GM21367 (cell line): Measurements from ENCODE around the gene RAB13.

Source experiments
- ATAC-seq: cut with Tn5 transposase; IDR thresholded peaks from one replicate; pipeline ENCODE4 v1.9.1; 2021; ENCODE audit not compliant: unreplicated experiment

Gene RAB13

DNA sequence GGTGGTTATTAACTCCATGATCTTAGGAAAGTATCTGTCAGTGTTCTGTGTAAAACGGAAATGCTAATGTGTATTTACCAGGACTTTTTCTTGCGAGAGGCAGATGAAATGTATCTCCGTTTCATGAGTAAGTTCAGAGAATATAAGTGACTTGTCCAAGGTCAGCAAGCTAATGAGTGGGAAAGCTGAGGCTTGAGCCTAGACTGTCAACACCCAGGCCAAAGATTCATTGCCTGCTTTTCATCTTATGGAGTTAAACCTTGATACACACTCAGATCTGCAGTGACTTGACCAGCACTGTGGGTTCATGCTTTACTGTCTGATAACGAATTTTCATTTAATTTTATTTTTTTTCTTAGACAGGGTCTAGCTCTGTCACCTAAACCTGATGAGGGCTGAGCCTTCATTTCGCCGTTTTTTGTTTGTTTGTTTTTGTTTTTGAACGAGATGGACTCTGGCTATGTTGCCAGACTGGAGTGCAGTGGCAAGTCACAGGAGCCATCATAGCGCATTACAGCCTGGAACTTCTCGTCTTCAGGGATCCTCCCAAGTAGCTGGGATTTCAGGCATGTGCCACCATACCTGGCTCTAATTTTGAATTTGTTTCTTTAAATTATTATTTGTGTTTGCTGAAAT is 7.7 kb downstream of the RAB13 start:
- ATAC-seq = no peak

GRCh38 chr1:153977250-153978240 is 8.6 kb downstream of the RAB13 start, which contains the start of gene JTB:
Gene JTB (minus strand): TSS chr1:153977674. CDS start chr1:153977252, 422 bp downstream.
- ATAC-seq = peak; percentile 62

DNA sequence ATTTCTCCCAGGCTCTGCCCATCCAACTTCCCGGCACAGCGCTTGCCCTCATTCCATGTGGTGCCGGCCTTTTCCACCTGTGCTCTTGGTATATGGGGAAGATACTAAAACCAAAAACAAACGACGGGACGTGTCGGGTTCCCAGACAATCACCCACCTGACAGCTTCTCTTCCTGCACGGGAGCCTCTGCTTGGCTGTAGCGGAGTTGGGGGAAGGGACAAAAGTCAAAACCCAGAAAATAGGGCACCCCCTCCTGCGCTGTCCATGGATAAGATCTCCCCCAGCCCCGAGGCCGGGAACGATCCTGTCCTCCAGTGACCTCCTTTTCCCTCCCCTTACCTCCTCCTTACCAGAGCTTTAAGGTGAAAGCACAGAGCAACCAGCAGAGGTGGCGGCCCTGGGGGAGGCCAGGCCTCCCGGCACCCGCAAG is 9.3 kb downstream of the RAB13 start:
- ATAC-seq = no peak

GRCh38 chr1:153973525-153973924 is 12.6 kb downstream of the RAB13 start:
- ATAC-seq = no peak

DNA sequence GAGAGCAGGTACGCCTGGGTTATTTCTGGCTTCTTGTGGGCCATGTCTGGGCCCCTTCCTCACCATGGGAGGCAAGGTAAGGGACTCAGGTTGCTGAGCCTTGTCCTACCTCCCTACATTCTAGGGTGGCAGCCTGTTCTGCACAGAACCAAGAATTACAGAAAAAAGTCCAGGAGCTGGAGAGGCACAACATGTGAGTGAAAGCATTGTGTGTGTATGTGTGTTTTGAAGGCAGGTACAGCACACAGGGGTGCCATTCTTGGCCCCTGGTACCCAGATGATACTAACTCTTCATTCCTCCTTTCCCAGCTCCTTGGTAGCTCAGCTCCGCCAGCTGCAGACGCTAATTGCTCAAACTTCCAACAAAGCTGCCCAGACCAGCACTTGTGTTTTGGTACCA is 13.1 kb downstream of the RAB13 start:
- ATAC-seq = no peak

DNA sequence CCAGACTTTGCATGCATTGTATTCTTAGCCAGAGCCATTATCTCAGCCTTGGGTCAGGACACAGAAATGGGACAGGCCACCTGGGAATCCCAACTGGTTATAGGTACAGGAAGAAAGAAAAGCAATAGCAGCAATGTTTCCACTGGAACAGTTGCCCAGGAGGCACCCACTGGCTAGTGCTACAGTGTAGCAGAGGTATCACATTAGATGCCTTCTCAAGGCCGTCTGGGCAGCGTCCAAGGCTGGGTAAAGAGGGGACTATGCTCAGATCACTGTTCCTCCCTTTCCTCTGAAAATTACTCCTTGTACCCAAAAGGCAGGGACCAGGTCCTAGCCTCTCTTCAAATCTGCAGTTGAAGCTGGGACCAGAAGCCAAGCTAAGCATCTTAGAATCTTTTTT is 15.8 kb downstream of the RAB13 start:
- ATAC-seq = no peak

DNA sequence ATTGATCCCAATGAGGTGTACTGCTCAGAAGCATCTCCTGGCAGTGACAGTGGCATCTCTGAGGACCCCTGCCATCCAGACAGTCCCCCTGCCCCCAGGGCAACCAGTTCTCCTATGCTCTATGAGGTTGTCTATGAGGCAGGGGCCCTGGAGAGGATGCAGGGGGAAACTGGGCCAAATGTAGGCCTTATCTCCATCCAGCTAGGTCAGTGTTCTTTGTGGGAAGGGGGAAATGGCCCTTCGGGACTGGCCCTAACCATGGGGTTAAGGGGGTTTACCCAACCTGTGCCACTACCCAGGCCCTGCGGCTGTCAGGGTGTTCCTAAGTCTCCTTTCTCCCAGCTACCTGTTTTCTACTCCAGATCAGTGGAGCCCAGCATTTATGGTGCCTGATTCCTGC is 17.2 kb downstream of the RAB13 start:
- ATAC-seq = no peak

- ATAC-seq = no peak
Observed at GRCh38 chr1:153968408-153968807, 17.7 kb downstream of the RAB13 start.

GRCh38 chr1:153968000-153968363 is 18.2 kb downstream of the RAB13 start:
- ATAC-seq = no peak

GRCh38 chr1:153967107-153967999 is 18.8 kb downstream of the RAB13 start, which contains the start of gene CREB3L4:
Gene CREB3L4 (plus strand): TSS chr1:153967902. CDS start chr1:153968526, 624 bp downstream.
- peak; percentile 45 for ATAC-seq

DNA sequence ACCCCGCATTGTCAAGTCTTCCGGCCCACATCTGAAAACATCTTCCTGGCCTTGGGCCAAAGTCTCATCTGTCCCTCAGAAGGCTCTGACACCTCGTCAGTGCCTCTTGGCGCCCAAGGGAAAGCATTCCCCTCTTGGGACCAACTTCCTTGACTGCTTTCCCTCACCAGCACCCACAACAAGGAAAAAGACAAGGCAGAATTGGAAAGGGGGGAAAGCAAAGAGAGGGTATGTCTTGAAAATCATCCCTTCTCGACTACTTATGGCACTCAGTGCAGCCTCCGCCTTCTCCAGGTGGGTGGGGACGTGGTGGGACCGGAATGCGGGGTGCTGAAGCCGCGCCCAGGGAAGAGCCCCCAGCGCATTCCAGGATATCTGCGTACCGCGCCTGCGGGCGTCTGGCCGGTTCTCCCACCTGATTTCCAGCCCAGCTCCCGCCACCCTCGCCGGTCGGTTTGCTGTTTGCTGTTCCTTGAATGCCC is 22.2 kb downstream of the RAB13 start:
- no peak for ATAC-seq

- ATAC-seq = peak; percentile 30
Observed at GRCh38 chr1:153963030-153963849, 22.9 kb downstream of the RAB13 start, which contains the start of gene SLC39A1. Gene SLC39A1 (minus strand): TSS chr1:153963537. CDS start chr1:153962715, 822 bp downstream.

DNA sequence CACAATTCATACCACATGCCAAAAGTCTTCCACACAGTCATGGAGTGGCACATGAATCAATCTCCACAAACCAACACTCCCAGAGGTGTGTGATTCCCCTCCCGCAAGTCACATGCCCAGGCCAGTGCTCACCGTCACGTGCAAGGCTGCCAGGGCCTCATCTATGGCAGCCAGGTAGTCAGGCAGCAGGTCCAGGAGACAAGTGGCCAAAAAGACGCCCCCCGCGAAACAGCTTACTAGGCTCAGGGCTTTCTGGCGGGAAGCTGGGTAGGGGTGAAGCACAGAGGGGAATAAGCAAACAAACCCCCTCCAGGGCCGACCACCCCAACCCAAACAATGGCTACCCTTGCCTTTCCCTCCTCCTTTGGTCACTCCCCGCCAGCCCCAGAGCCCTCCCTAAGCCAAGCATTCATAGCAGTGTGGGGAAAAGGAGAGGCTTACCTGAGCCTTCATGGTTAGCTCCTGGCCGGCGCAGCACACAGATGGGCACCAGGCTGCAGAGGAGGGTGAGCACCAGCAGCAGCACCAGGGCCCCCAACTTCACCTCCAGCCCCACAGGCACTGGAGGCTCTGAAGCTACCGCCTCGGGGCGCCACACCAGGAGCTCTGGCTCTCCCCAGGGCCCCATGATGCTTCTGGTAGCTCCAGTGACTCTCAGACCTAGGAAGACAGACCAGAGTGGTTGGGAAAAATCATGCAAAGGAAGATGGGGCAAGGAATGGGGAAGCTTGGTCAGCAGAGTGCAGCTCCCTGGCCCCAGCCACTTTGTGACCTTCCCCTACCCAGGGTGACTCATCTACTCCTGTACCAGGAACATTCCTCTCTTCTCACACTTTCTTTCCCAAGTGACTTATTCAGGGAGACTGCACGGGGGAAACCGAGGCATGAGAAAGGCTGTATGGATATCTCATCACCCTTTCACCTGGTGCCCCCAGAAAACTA is 23.8 kb downstream of the RAB13 start:
- ATAC-seq = no peak

DNA sequence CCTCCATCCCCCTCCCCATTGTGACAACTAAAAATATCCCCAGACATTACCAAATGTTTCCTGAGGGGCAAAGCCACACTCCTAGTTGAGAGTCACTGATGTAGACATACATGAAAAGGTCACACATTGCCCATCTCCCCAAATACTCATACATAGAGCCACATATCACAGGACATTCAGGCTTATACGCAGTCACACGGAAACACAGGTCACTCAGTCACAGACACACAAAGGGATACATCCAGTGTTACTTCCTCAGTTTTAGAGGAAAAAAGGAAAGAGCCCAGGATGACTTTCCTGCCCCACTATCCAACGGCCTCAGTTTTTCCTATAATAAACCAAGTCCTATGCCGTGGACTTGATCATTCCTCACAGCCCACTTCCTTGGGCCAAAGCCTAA is 24.7 kb downstream of the RAB13 start:
- no peak for ATAC-seq

DNA sequence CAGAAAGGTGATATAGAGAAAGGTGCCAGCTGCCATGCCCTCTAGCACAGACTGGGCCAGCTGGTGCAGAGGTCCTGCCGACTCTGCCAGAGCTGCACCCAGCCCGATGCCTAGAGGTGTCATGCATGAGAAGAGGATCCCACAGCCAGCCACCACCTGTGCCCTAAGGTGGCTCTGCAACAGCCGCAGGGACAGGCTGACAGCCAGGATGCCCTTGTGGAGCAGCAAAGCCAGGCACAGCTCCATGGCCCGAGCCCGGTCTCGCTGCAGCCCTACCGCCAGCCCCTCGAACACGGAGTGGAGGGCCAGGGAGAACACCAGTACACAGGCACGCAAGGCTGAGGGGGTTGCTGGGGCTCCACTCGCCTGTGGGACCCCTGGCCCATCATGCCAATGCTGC is 25.9 kb downstream of the RAB13 start:
- no peak for ATAC-seq

- ATAC-seq = no peak
Observed at GRCh38 chr1:153959454-153959853, 26.7 kb downstream of the RAB13 start.

- ATAC-seq = no peak
Observed at GRCh38 chr1:153958961-153959260, 27.2 kb downstream of the RAB13 start.

DNA sequence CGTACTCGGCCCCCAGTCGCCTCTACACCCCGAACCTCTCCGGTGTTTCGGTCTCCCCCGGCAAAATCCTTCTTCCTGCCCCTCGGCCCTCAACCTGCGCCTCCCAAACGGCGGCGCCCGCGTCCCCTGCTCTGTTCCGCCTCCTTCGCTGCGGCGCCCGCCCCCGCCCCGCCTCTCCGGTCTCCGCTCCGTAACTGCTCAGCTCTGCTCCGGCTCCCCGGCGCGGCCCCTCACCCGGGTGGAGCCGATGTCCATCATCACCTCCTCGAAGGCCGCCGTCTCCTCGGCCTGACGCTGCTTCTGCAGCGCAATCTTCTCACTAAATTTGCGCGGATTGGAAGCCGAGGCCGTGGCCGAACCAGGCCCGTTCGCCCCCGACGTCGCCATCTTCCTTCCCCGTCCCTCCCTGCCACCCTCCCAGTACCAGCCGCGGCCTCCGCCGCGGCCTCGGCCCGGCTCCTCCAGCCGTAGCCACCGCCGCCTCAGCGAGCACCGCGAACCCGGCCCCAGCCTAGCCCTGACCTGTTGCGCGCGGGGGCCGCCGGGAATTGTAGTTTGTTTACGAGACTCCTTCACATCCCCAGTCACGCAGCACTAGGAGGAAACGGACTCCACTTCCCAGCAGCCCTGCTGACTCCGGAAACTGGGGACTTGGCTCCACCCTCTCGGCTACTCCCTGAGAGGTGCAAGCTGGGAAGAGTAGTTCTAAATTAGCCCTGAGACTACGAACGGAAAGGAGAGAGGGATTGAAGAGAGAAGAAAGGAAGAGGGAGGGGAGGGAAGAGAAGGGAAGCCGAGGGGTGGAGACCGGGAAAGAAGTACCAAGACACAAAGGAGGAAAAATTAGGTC is 27.8 kb downstream of the RAB13 start, which contains the start of gene CRTC2:
TSS of gene CRTC2 (minus strand) at position 502 of the 850 bp plus-strand sequence. CDS start at position 387, 115 bp downstream.
- peak; percentile 64 for ATAC-seq
